Measurements from ENCODE around the gene CYB5B.

CYB5B gene

GRCh38 chr16:69483611-69484010, 59.2 kb downstream of the CYB5B start:
- DNase-seq (ENCODE audit: low read depth, low spot score), result no peak

DNA sequence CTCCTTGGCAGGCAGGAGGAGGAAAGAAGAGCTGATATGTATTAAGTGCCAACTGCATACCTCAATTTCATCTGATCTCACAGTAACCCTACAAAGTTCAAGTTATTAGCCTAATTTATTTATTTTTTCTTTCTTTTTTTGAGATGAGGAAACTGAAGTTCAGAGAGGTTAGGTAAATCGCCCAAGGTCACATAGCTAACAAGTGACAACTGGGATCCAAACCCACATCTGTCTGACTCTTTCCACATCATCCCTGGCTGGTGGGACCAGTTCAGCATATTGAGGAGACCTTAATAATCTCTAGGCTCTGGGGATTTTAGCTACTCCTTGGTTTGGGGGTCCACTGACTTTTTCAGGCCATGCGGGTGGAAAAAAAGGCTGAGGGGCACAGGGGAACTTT, 60.9 kb downstream of the CYB5B start:
- DNase-seq (ENCODE audit: low read depth, low spot score), result no peak

- DNase-seq (ENCODE audit: low read depth, low spot score), result no peak
Observed at GRCh38 chr16:69485816-69486215, 61.4 kb downstream of the CYB5B start.

GRCh38 chr16:69486272-69486671, 61.9 kb downstream of the CYB5B start:
- DNase-seq (ENCODE audit: low read depth, low spot score), result no peak

DNA sequence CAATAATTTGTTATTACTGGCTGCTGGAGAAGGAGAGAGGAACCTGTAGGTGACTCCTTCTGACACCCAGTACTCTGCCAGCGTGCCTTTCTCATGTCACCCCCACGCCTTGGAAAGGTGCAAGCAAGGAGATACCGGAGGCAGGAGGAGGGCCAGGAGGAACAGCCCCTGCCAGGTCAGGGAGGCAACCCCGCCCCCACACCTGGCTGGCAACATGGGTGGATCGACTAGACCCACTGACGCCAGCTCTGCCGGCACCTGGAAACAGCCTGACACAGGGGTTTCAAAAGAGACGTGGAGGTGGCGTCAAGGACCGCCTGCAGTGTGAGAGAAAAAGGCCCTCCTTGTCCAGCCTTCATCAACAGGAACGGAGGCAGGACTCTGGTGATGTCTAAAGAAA, 62.3 kb downstream of the CYB5B start:
- DNase-seq (ENCODE audit: low read depth, low spot score), result no peak

DNA sequence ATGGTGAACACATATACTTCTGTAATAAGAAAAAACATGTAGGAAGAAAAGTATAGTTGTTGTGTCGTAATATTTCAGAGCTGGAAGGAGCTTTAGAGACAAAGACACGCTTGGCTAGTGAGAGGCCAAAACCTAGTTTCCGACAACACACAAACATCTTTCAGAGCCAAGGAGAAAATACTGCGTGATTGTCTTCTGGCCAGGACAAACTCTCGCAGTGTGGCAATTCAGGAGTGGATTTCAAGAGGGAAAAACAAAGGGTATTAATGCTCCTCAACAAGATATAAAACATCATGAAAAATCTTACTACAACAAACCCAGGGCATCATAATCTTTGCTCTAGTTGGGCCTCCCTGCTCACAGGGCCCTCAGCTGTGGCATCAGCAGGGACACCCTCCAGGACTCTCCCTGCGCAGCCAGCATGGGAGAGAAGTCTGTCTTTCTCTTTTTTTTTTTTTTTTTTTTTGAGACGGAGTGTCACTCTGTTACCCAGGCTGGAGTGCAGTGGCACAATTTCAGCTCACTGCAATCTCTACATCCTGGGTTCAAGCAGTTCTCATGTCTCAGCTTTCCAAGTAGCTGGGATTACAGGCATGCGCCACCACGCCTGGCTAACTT, 66.4 kb downstream of the CYB5B start:
- no peak for DNase-seq (ENCODE audit: low read depth, low spot score)

DNA sequence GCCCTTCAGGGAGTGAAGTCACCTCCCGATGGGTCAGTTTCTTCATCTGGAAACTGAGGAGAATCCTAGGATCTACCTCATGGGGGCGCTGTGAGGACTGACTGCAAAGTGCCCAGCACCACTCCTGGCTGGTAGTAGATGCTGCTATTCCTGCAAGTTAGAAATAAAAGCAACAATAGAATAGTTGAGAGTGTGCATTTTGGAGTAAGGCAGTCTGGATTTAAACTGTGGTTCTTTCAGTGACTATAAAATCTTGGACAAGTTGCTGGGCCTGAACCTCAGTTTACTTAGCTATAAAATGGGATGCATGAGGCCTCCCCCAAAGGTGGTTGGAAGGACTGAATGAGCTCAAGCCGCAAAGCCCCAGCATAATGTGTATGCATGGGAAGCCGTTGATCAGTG, 70.6 kb downstream of the CYB5B start:
- no peak for DNase-seq (ENCODE audit: low read depth, low spot score)

GRCh38 chr16:69495821-69496220, 71.4 kb downstream of the CYB5B start:
- no peak for DNase-seq (ENCODE audit: low read depth, low spot score)

GRCh38 chr16:69496376-69496775, 72.0 kb downstream of the CYB5B start:
- DNase-seq (ENCODE audit: low read depth, low spot score), result no peak

- no peak for DNase-seq (ENCODE audit: low read depth, low spot score)
Observed at GRCh38 chr16:69496896-69497295, 72.5 kb downstream of the CYB5B start.

DNA sequence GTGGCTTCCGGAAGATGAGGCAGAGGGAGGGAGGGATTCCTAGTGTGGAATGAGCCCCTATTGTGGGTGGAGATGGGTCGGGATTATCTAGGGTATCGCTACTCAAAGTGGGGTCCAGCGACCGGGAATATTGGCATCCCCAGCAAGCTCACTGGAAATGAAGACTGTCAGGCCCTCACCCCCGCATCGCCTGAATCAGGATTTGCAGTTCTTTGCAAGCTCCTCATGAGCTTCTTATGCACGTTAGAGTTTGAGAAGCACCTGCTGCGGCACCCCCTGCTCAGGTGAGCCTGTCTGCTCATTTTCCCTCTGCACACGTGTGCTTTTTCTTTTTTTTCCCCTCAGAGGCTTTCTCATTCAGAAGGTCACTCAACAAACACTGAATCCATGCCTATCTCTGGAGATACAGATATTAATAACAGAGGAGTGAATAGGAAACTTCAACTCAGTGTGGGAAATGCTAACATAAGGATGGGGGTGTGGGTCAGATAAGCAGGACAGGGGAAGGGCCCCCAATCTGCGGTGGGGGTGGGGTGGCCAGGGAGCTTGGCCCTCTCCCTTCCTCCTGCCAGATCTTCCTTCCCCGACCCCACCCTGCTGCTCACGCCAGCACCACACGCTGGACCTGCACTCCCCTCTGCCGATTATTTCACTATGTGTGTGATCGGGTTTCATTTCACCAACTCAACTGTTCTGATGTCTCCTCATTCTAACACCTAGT, 73.6 kb downstream of the CYB5B start:
- no peak for DNase-seq (ENCODE audit: low read depth, low spot score)

DNA sequence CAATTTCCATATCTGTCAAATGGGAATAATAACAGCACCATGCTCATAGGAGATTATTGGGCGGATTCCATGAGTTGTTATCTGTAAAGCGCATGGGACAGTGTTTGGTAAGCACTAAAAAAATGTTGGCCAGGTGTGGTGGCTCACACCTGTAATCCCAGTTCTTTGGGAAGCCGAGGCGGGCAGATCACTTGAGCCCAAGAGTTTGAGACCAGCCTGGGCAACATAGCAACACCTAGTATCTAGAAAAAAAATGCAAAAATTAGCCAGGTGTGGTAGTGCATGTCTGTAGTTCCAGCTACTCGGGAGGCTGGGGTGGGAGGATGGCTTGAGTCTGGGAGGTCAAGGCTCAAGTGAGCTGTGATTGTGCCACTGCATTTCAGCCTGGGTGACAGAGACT, 74.5 kb downstream of the CYB5B start:
- DNase-seq (ENCODE audit: low read depth, low spot score), result no peak

DNA sequence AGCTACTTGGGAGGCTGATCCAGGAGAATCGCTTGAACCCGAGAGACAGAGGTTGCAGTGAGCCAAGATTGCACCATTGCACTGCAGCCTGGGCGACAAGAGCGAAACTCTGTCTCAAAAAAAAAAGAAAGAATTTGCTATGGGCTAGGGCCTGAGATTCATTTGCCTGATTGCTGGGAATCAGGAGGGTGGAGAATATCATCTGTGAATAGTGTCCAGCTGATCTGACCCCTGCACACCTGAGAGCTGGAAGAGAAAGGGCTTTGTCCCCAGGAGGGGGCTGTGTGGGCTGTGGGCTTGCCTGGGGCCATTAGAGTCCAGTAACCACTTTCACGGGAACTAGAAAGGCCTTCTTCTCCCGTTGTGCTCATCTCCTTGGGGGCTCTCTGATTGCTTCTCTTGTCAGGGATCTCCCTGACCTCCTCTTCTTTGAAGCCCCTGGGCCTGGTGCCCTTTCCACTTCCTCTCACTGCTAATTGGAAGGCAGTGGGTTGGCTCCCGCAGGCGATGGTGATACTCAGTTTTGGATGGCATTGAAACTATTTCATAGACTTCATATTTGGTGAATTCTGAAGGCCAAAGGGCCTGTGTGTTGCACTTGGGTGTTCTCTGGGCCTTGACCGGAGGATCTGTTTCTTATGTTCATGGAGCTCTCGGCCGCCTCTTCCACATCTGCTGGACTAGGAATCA, 75.3 kb downstream of the CYB5B start:
- DNase-seq (ENCODE audit: low read depth, low spot score), result no peak

- no peak for DNase-seq (ENCODE audit: low read depth, low spot score)
Observed at GRCh38 chr16:69500496-69500895, 76.1 kb downstream of the CYB5B start.

DNA sequence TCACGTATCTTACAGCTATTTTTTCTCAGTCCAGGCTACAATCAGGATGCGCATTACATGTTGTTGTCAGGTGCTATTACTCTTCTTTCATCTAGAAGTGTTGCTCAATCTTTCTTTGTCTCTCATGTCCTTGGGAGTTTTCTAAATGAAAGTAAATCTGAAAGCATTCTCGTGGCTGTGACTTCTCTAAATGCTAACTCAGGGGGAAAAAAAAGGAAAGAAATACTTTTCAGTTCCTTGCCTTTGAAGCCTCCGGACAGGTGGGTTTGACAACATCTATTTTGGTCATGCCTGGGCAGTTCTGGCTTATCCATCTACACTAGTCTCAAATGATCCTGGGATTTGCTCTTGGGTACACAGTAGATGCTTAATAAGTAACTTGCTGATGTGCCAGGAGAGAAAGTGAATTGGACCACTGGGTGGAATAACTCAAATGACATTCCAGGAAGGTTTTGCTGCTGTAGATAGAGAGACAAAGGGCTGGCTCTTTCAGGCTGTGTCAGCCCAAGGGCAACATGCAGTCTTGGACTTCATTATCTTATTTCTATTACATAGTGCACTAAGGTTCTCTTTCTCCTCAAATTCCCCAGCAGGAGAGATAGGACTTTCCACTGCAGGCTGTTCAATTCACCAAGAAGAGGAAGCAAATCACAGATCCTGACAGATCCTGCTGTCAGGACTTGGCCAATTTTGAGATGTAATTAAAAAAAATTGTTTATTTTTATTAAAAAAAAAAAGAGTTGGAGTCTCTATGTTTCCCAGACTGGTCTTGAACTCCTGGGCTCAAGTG, 77.7 kb downstream of the CYB5B start:
- DNase-seq (ENCODE audit: low read depth, low spot score), result no peak

- no peak for DNase-seq (ENCODE audit: low read depth, low spot score)
Observed at GRCh38 chr16:69503244-69503643, 78.8 kb downstream of the CYB5B start.

- DNase-seq (ENCODE audit: low read depth, low spot score), result no peak
Observed at GRCh38 chr16:69508033-69508755, 83.8 kb downstream of the CYB5B start.

DNA sequence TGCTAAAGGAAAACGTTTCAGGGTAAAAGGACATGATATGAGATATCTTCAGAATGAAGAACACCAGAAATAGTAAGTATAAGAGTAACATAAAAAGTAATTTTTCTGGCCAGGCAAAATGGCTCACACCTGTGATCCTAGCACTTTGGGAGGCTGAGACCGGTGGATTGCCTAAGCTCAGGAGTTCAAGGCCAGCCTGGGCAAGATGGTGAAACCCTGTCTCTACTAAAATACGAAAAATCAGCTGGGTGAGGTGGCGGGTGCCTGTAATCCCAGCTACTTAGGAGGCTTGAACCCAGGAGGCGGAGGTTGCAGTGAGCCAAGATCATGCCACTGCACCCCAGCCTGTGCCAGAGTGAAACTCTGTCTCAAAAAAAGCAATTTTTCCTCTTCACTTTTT, 84.7 kb downstream of the CYB5B start:
- DNase-seq (ENCODE audit: low read depth, low spot score), result no peak

GRCh38 chr16:69511651-69512050, 87.2 kb downstream of the CYB5B start:
- no peak for DNase-seq (ENCODE audit: low read depth, low spot score)

DNA sequence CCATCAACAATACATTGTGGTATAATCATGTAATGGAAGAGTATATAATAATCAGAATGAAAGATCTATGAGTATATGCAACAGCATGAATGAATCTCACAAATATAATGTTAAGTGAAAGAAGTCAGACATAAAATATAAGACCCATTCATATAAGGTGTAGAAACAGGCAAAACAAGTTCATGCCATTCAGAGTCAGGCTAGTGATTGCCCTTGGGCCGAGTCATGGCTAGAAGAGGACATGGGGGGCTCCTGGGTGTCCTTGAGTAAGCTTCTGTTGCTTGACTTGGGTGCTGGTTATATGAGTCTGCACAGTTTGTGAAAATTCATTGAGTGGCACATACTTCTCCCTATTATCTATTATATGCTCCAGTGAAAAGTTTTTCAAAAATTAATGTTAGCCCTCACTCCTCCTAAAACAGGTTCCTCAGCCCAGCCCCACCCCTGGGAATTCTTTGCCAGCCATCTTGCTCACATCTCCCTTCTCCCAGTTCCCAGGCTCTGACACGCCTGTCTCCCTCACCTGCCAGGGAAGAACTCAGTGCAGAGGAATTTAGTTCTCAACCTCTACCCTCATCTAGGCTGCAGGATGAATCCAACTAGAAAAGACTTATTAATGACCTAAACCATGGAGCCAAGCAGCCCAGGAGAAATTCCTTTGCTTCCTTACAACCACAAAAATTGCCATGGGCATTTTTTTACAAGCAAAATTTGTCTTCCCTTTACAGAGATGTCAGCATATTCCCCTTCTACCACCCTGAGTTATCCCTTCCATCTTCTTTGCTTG, 89.0 kb downstream of the CYB5B start:
- DNase-seq (ENCODE audit: low read depth, low spot score), result no peak

GRCh38 chr16:69514356-69514755, 89.9 kb downstream of the CYB5B start:
- DNase-seq (ENCODE audit: low read depth, low spot score), result no peak
